ENCODE results near the gene HMG20A. TPM values are rescaled to one million over a fixed set of nuclear protein-coding genes. Genes with fewer than 3 reads are reported as not detected.
A peak's percentile ranks its signal among the peaks of the same experiment; 100 is the strongest.

Gene HMG20A
- total RNA-seq, 2 donors from 2014 or later, result 15.9 to 51.4 TPM

- Histone ChIP-seq H3K27ac (peak overlapping the region; percentile 27 to 65), H3K4me1 (replicated peaks) (peaks cover 13% of the 10 kb centered on the region), H3K27me3 (replicated peaks; ENCODE audit: insufficient read depth) (no peaks in the 10 kb centered on the region), H3K4me3 (no peak overlapping the region), H3K36me3 (no peaks in the 10 kb centered on the region), H3K9me3 (no peaks in the 10 kb centered on the region)
- intact Hi-C loops (cut with DNase I), result loop anchor here (2.0 to 5.0 kb wide), 4 partner anchors 45 to 378 kb away; no protein-coding TSS in a partner anchor
- TF ChIP-seq POLR2A (IDR thresholded peaks at IDR 0.05) (no peak), POLR2AphosphoS5 (IDR thresholded peaks at IDR 0.05) (no peak), CTCF (IDR thresholded peaks at IDR 0.05) (no peak)
- DNase-seq (ENCODE audit: low spot score), result peak; percentile 56
- WGBS, result 17% methylated on average over 7 of the region's 7 CpGs
Measured at GRCh38 chr15:77497110-77497737, 76.5 kb downstream of the HMG20A start.

GRCh38 chr15:77497942-77498361 lies 77.3 kb downstream of the HMG20A start:
- no peaks in the 10 kb centered on the region for H3K36me3 ChIP-seq
- no peaks in the 10 kb centered on the region for H3K9me3 ChIP-seq
- TF ChIP-seq CTCF (IDR thresholded peaks at IDR 0.05), result no peak
- TF ChIP-seq POLR2A (IDR thresholded peaks at IDR 0.05), result no peak
- TF ChIP-seq POLR2AphosphoS5 (IDR thresholded peaks at IDR 0.05), result no peak
- peak overlapping the region in 1 of 2 donors; percentile 40 for H3K27ac ChIP-seq
- intact Hi-C loops (cut with DNase I), result loop anchor here (2.0 to 5.0 kb wide), 4 partner anchors 44 to 379 kb away; no protein-coding TSS in a partner anchor
- no peak overlapping the region for H3K4me3 ChIP-seq
- DNase-seq (ENCODE audit: low spot score), result no peak
- 15% methylated on average over 6 of the region's 6 CpGs for WGBS
- no peaks in the 10 kb centered on the region for H3K27me3 ChIP-seq (replicated peaks; ENCODE audit: insufficient read depth)
- H3K4me1 ChIP-seq (replicated peaks), result peaks cover 13% of the 10 kb centered on the region

- H3K27ac ChIP-seq, result peak overlapping the region in 1 of 2 donors; percentile 40
- no peaks in the 10 kb centered on the region for H3K9me3 ChIP-seq
- no peak overlapping the region for H3K4me3 ChIP-seq
- peaks cover 13% of the 10 kb centered on the region for H3K4me1 ChIP-seq (replicated peaks)
- H3K27me3 ChIP-seq (replicated peaks; ENCODE audit: insufficient read depth), result no peaks in the 10 kb centered on the region
- DNase-seq (ENCODE audit: low spot score), result no peak
- intact Hi-C loops (cut with DNase I), result loop anchor here (5.0 kb wide), 2 partner anchors 43 to 312 kb away; no protein-coding TSS in a partner anchor
- H3K36me3 ChIP-seq, result no peaks in the 10 kb centered on the region
- 65% methylated on average over 4 of the region's 4 CpGs for WGBS
- no peak for TF ChIP-seq CTCF (IDR thresholded peaks at IDR 0.05)
- no peak for TF ChIP-seq POLR2A (IDR thresholded peaks at IDR 0.05)
- no peak for TF ChIP-seq POLR2AphosphoS5 (IDR thresholded peaks at IDR 0.05)
Measured at GRCh38 chr15:77499087-77499760, 78.5 kb downstream of the HMG20A start.

GRCh38 chr15:77500989-77501388 lies 80.3 kb downstream of the HMG20A start:
- Histone ChIP-seq H3K9me3 (no peaks in the 10 kb centered on the region), H3K27ac (no peak overlapping the region), H3K27me3 (replicated peaks; ENCODE audit: insufficient read depth) (no peaks in the 10 kb centered on the region), H3K4me1 (replicated peaks) (peaks cover 9% of the 10 kb centered on the region), H3K4me3 (no peak overlapping the region), H3K36me3 (no peaks in the 10 kb centered on the region)
- DNase-seq (ENCODE audit: low spot score), result no peak
- WGBS, result 29% methylated on average over 2 of the region's 2 CpGs
- intact Hi-C loops (cut with DNase I), result no loop called here
- TF ChIP-seq CTCF (IDR thresholded peaks at IDR 0.05) (no peak), POLR2A (IDR thresholded peaks at IDR 0.05) (no peak), POLR2AphosphoS5 (IDR thresholded peaks at IDR 0.05) (no peak)

Measured in prostate gland (tissue), 2 donors.